GM21717 (cell line): ENCODE results near the gene FANCC.

ENCODE experiments used
- ATAC-seq: cut with Tn5 transposase; IDR thresholded peaks from one replicate; pipeline ENCODE4 v1.9.1; 2021; ENCODE audit warnings: mild to moderate bottlenecking, moderate library complexity; ENCODE audit not compliant: unreplicated experiment

Gene FANCC

DNA sequence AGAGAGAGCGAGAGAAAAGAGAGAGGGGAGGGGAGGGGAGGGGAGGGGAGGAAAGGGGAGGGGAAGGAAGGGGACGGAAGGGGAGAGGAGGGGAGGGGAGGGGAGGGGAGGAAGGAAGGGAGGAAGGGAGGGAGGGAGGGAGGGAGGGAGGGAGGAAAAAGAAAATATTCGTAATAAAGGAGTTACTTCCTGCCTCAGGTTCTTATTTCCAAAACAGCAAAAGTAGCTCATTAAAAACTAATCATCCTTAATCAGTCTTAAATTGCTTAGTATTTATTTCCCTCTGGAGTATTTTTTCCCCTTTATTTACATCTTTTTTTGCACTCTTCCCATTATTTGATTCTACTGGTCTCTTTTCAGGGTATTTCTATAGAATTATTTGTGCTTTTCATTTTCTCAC is 162.3 kb downstream of the FANCC start:
- ATAC-seq: no peak

DNA sequence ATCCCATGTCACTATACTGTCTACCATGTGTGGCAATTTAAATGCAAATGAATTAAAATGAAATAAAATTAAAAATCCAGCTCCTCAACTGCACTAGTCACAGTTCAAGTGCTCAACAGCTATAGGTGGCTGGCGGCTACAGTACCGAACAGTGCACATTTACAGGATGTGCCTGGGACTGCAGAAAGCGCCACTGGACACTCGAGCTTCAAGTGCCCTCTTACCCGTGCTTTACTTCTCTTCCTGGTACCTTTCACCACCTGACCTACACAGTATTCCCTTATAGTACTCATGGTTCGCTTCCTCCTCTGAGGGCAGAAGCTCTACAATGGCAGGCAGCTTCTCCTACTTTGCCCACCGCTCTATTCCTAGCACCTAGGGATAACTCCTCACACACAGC is 166.6 kb downstream of the FANCC start:
- no peak for ATAC-seq

DNA sequence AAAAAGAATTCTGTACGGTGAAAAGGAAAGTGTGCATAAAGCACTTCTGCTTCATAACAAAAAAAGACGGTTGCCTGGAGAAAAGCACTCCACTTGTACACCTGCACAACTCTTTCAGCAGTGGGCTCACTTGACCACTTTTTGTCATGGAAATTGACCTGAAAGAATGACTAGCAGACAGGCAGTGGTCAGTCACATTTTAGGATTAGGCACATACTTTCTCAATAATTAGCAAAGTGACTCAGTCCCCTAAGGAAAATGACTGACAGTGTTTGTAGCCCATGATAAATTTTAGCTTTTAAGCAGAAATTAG is 169.3 kb downstream of the FANCC start:
- ATAC-seq: no peak

DNA sequence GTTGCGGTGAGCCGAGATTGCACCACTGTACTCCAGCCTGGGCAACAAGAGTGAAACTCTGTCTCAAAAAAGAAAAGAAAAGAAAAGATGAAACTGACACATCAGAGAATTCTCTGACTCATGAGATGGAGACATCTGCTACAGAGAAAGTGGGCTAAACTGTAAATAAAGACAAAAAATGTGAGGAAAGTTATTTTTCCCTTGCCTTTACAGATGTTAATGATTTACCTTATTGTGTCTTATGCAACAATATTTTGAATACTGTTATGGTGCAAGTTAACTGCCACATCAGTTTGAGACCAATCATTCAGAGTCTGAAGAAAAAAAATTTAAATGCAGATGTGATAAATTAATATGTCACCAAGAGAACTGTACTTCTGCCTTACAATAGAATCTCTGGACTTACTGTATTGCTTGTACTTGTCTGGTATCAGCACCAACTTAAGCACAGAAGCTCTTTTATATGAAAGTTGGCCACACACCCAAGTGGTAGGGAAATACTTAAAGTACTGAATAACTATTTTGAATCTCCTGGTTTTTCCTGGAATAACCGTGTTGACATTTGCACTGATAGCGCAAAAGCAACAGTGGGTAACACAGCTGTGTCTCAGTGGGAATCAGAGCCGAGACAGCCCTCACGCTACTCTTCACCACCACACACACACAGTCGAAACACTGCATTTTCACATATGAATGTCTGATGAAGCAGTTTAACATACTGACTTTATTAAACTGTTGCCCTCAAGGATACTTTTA is 169.9 kb downstream of the FANCC start:
- no peak for ATAC-seq

DNA sequence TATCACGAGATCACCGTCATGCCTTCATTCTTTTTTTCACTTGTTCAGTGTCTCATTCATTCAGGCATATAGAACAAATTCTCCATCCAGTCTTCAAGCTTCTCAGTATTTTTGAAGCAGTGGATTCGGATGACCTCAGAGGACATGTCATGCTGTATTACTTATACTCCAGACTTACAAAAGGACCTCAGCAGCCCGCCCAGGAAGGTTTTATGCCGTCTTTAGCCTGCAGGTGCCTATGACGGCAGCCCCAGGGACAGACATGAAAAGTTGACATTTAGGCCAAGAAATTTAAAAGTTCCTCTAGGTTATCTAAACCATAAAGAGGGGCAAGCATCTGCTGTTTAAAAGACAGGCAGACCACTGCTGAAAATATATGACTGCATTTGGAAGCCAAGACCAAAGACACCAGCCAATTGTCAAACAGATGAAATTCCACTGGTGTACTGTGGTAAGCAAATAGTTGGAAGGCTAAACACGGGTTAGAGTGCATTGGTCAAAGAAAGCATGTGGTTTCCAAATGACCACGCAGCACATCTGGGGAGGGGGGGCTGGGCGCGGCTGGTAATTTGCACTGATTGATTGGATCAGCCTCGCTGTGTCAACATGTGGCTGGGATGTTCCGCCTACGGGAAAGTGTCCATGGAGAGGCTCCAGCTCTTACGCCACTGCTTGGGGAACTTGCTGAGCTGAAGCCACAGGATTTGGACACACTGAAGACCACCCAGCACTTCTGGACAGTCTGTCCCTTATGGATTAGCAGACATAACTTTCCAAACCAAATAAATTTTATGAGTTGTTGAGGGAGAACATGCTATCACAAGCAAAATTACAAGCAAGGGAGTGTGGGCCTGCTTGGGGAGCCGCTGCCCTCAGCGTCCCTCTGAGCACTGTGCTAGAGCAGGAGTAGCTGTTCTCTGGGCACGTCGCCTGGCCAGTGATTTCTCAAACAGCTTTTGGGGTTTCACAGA is 173.6 kb downstream of the FANCC start:
- no peak for ATAC-seq

DNA sequence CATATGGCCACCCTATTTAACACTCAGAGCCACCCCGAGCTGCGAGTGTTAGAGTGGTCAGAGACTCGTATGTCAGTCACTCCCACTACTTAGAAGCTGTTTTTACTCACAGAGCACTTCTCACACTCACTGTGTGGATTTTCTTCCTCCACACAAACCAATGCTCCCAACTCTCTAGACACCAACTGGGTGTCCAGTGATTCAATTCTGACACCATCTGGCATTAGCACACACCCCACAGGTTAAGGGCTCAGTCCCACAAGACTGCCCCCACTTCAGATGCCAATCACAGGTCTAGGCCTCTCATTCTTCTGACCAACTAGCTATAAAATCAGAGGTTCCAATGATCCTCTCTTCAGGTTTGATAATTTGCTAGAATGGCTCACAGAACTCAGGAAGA is 174.8 kb downstream of the FANCC start:
- no peak for ATAC-seq

DNA sequence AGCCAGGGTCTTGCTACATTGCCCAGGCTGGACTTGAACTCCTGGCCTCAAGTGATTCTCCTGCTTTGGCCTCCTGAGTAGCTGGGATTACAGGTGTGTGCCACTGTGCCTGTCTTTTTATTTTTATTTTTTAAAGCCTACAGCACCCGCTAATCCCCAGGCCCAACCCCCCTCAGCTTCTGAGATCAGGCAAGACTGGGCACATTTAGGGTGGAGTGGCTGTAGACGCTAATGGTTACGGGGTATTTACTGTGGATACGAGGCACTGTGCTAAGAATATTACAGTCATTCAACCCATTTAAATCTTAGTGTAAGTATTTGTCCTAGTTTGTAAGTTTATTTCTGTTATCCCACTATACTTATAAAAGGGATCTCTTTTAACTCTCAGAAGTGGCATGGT is 175.2 kb downstream of the FANCC start:
- ATAC-seq: no peak

DNA sequence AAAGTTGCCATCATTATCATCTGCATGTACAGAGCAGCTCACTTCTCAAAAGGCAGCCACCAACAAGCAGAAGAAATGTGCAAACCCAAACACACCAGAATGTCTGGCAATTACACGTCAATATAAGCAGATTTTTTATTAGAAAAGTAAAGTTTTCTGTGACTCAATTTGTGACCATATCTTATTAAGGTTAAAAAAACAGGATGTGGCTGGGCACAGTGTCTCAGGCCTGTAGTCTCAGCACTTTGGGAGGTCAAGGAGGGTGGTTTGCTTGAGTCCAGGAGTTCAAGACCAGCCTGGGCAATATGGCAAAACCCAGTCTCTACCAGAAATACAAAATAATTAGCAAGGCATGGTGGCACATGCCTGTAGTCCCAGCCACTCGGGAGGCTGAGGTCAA is 176.7 kb downstream of the FANCC start:
- no peak for ATAC-seq

DNA sequence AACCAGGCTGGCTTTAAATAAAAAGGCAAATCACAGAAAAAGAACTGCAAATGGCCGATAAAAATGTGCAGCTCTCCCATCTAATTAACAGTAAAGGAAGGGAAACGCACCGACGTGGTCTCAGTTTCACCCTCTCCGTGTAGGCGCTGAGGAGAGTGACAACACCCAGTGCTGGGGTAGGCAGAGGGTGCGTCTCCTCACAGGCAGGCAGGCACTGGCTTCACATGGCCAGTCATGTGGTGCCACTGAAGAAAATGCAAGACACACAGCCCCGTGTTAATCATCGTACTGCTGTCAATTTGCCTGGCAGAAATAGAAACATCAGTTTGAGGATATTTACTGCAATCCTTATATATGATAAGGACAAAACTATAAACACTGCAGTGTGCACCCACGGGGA is 178.4 kb downstream of the FANCC start:
- no peak for ATAC-seq

DNA sequence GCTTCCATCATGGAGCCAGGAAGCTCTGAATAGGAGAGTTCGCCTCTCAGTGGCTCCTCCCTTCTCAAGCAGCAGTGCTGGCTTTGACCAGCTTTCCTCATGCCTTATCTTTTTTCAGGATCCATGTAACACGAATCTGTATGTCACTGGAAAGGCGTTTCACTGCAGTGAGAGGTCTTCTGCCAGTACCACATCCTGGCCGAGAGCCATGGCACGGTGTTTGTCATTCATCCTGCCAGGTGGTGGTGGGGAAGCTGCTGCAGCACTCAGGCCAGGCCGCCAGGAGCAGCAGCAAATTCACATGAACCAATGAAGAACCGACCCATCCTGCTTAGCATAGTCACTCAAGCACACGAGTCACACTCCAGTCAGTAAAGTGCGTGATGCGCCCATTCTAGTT is 179.0 kb downstream of the FANCC start:
- no peak for ATAC-seq

DNA sequence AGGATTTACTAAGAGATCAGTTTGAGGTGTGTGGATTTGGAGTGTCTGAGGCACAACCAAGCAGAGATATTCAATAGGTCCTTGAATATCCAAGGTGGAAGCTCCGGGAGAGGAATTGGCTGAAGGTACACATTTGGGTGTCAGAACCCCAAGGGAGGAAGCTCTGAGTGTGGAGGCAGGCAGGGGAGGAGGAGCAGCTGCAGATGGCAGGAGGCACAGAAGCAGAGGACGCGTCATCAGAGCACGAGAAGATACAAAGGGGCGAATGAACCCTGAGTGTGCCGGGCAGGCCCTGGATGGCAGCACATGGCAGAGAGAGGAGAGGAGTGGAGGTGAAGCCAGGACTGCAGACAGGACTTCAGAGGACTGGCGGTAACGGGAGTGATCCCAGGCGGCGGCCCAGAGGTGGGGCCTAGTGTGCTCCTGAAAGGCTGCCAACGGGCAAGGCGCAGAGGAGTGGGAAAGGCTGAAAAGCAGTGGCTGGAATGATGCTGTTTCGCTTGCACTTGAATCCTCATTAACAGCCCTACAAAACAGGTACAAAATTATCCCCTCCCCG is 179.8 kb downstream of the FANCC start:
- no peak for ATAC-seq

DNA sequence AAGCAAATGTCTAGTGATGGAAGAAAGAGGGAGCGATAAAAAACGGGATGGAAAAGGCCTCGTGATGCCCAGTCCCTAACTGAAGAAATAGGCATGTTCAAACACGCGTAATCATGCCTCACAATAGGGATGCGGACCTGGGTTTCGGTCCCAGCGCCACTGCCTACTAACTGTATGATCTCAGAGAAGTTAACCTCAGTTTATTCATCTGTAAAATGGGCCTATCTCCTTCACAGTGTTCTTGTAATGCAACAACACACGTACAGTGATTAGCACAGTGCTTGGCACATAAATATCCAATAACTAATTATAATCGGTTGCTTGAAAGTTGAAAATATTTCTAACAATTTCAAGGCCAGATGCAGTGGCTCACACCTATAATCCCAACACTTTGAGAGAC is 181.8 kb downstream of the FANCC start:
- no peak for ATAC-seq

DNA sequence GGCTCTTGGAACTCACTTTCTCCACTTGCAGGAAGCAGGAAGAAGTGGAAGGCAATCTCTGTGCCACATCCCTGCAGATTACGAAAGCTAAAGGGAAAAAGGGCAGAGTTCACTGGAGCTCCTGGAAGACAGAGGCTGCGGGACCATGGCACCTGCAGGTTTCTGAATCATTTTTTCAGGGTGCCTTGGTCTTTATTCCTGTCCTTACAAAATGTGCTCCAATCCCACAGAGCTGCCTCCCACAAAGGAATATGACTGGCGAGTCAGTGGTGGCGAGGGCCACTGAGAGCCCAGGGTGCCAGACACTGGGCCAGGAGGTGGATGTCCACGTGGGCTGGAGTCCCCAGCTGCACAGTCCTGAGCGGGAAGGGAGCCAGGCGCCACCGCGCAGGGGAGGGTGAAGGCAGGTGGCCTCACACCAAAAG is 183.0 kb downstream of the FANCC start:
- no peak for ATAC-seq

DNA sequence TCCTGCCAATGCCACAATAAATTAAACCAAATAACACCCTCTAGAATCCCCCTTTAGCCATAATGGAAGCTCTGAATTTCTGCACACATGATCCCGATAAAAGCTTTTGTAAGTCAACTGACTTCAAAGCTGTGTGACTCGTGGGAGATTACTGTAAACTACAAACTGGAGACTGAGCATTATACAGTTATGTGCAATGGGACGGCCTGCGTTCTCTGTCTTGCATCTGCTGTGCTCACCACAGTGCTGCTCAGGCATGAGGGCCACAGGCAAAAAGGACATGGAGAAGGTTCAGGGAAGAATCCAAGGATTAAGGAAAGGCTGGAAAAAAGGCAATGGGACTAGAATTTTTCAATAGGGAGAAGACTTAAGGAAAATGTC is 184.2 kb downstream of the FANCC start:
- ATAC-seq: no peak

DNA sequence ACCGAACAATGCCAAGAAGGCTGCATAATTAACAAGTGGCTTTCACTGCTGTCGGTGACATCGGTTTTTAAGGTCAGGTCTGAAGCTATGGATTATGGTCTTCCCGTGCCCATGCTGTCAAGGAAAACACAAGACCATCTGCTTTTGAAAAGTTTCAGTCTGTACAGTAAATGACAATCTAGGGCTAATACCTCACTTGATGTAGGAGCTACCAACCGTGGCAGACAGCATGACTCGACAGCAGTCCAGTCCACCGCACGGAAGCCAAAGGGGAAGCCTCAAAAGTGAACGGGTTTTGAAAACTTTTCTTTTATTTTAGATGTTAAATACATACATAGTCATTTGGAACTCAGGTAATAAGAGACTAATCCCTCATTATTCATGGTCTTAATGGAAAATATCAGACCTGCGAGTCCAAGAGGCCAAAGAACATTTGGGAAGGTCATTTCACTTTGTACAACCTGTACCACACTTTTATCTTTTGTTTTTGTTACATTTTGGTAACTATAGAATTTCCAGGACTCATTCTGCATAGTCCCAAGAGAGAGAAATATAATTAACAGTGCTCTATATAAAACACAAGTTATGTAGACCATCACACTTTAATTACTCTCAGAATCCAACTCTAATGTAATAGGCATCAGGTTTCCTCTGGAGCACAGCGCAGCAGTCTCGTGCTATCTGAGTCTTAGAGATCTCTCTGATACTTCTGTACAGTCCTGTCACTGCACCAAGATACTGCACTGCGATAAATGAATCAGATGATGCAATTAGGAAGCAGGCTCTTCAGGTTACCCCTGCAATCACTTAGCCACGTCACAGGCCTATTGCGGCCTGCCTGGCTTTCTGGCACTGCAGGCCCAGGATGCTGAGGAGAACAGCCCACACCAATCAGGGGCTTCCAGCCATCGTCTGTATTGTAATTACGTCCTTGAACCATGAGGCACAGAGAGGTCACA is 184.9 kb downstream of the FANCC start:
- no peak for ATAC-seq

DNA sequence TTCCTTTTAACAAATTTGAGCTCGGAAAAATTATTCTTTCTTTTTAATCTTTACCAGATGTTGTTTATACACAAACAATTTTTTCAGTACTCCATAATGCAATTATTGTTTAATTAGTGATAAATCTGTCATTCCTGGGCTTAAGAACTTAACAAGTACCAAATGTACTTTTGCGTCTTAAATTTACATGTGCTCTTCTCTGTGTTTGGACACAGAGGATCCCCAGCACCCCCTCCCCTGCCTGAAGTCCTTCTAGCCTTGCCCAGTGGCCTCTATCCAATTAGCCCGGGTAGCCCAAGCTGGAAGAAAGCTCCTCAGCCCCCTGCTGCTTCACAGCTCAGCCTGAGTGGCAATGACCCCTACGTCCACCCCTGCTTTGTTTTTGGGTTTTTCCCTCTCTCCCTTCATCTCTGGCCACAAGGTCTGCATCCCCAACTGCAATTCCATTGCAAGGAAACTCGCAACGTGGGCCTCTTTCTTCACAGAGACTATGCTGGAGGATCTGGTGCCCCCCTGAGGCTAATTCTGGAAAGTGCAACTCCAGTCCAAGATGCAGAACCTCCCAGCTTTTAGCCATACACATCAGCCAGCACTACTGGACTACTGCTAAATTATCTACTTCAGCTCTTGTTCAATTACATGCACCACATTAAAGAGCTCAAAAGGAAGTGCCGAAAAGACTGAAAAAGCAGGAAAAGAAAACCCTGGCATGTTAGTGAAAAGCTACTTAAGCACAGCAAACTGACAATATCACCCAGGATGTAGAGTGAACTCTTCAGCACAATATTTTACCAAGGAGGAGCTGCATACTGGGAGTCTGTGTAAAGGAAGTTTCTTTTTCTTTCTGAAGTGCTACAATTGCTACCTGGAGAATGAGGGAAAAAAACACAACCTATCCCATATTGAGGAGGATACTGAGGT is 186.2 kb downstream of the FANCC start:
- ATAC-seq: no peak

DNA sequence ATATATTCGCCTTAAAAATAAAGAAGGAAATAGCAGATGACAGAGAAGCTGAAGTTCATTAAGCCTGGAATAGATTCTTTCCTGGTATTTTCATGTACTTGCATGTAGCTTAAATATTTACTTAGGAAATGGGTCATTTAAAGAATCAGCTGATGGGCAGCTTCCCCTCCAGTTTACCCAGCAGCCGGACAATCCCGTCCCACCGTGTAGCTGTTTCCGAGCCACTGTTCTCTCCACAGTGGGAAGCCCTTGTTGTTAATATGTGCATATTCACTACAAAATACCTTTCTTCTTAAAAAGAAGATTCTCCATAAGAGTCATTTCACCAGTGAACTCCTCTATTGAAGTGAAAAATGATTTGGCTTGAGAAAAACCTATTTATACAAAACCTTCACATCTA is 187.0 kb downstream of the FANCC start:
- ATAC-seq: no peak

DNA sequence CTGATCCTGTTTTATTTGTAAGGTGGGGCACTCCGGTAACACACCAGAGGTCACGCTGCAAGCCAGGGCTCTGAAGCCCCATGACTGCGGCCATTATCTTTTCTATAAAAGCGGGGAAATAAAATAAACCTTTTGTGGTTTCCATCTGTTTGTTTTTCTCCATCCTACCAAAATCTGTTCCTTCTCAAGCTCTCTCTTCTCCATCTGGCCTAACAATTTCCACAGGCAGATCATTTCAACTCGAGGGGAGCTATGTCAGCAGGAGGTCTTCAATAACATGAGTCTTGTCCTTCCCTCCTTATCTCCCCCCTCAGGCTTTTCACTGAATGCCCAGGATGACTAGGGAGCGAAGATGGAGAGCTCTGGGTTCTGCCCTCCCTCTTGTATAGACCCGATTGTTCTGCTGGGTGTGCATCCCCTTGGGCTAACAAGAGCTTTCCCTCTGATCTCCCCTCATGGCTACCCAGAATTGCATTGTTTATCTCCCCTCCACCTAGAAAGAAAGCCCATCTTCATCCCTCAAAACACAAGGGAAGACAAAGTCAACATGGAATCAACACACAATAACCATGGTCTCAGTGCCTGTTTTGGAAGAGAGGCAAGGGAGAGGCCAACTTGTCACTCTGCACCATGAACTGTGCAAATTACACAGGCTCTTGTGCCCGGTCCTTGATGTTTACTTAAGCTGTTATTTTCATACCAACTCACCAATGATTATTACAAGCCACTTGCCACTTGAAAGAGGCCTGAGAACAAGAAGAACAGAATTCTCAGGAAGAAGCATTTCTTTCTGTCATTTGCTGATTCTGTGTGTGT is 187.8 kb downstream of the FANCC start:
- ATAC-seq: no peak

DNA sequence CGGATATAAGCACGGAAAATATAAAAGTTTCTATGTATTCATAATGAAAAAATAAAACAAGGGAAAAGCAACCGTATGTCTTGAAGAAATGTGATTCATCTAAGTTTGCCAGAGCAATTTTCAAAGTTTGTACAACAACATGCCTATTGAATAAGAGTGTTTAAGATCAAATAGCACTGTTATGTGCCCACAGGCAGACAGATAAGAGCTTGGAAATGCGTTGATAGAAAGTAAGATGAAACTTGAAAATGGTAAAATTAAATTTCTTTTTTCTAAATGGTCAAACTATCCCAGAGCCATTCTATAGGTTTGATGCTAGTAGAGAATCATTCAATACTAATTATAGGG is 189.4 kb downstream of the FANCC start:
- ATAC-seq: no peak
